Measurements from ENCODE around the gene CEPT1.

GRCh38 chr1:111116496-111116895 lies 23.5 kb upstream of the CEPT1 start:
- TF ChIP-seq, protein P1, sequence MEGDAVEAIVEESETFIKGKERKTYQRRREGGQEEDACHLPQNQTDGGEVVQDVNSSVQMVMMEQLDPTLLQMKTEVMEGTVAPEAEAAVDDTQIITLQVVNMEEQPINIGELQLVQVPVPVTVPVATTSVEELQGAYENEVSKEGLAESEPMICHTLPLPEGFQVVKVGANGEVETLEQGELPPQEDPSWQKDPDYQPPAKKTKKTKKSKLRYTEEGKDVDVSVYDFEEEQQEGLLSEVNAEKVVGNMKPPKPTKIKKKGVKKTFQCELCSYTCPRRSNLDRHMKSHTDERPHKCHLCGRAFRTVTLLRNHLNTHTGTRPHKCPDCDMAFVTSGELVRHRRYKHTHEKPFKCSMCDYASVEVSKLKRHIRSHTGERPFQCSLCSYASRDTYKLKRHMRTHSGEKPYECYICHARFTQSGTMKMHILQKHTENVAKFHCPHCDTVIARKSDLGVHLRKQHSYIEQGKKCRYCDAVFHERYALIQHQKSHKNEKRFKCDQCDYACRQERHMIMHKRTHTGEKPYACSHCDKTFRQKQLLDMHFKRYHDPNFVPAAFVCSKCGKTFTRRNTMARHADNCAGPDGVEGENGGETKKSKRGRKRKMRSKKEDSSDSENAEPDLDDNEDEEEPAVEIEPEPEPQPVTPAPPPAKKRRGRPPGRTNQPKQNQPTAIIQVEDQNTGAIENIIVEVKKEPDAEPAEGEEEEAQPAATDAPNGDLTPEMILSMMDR (IDR thresholded peaks at IDR 0.05; ENCODE audit: low read depth, low read length, poor library complexity, severe bottlenecking): no peak
- no peak for TF ChIP-seq EZH2phosphoT487 (IDR thresholded peaks at IDR 0.05; ENCODE audit: borderline replicate concordance, low read length)
